ENCODE results near the gene TUBB.
"Not testable (repeated sequence)": the region's sequence is repeated elsewhere in the genome, so short reads cannot be mapped to it uniquely, and the experiment has no call there.

DNA sequence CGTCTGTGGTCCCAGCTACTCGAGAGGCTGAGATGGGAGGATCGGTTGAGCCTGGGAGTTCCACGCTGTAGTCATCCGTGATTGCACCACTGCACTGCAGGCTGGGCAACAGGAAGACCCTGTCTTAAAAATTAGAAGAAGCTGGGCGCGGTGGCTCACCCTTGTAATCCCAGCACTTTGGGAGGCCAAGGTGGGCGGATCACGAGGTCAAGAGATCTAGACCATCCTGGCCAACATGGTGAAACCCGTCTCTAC lies 1.8 kb downstream of the TUBB start:
- TF ChIP-seq, protein P1, sequence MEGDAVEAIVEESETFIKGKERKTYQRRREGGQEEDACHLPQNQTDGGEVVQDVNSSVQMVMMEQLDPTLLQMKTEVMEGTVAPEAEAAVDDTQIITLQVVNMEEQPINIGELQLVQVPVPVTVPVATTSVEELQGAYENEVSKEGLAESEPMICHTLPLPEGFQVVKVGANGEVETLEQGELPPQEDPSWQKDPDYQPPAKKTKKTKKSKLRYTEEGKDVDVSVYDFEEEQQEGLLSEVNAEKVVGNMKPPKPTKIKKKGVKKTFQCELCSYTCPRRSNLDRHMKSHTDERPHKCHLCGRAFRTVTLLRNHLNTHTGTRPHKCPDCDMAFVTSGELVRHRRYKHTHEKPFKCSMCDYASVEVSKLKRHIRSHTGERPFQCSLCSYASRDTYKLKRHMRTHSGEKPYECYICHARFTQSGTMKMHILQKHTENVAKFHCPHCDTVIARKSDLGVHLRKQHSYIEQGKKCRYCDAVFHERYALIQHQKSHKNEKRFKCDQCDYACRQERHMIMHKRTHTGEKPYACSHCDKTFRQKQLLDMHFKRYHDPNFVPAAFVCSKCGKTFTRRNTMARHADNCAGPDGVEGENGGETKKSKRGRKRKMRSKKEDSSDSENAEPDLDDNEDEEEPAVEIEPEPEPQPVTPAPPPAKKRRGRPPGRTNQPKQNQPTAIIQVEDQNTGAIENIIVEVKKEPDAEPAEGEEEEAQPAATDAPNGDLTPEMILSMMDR (IDR thresholded peaks at IDR 0.05) = not testable (repeated sequence)
- TF ChIP-seq, protein P2, sequence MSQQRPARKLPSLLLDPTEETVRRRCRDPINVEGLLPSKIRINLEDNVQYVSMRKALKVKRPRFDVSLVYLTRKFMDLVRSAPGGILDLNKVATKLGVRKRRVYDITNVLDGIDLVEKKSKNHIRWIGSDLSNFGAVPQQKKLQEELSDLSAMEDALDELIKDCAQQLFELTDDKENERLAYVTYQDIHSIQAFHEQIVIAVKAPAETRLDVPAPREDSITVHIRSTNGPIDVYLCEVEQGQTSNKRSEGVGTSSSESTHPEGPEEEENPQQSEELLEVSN (IDR thresholded peaks at IDR 0.05; ENCODE audit: borderline replicate concordance, low read depth) = not testable (repeated sequence)
- not testable (repeated sequence) for TF ChIP-seq HOXB5 (CRISPR knock-in tag; IDR thresholded peaks at IDR 0.05)

Data from A549 (cell line).